Small intestine (tissue), 7 donors: ENCODE data around the gene RGS16. TPM values are rescaled to one million over a fixed set of nuclear protein-coding genes. Genes with fewer than 3 reads are reported as not detected.

Source experiments
- DNase-seq, 2 donors: peaks; one replicate each; pipeline versions ENCODE4 v3.0.0 to v3.0.0-alpha.2; 2013
- FAIRE-seq: peaks from 2 replicates; lab custom pipeline; 2012; peaks lifted over from hg19 to GRCh38; lab: Jason Lieb, UNC
- H3K27ac ChIP-seq, 3 donors: one replicate each; pipeline ENCODE4 v1.5.1; 2013; ENCODE audit warnings: low read length in 2 of 3, mild to moderate bottlenecking in 2 of 3, control low read depth in 1 of 3, inconsistent platforms in 1 of 3, low read depth in 1 of 3, moderate library complexity in 1 of 3
- H3K27me3 ChIP-seq, 3 donors: one replicate each; pipeline ENCODE4 v1.6.1; 2013; ENCODE audit warnings: low read length in 3 of 3, inconsistent platforms in 1 of 3; ENCODE audit not compliant: control insufficient read depth in 3 of 3, insufficient read depth in 3 of 3
- H3K36me3 ChIP-seq, 3 donors: one replicate each; pipeline ENCODE4 v1.6.1; 2013; ENCODE audit warnings: low read length in 3 of 3, inconsistent platforms in 1 of 3, low read depth in 1 of 3, mild to moderate bottlenecking in 1 of 3, moderate library complexity in 1 of 3; ENCODE audit not compliant: control insufficient read depth in 3 of 3, insufficient read depth in 2 of 3
- H3K4me1 ChIP-seq, 3 donors: one replicate each; pipeline ENCODE4 v1.6.1; 2013; ENCODE audit warnings: low read length in 2 of 3, inconsistent platforms in 1 of 3, low read depth in 1 of 3, mild to moderate bottlenecking in 1 of 3, moderate library complexity in 1 of 3; ENCODE audit not compliant: control insufficient read depth in 3 of 3, insufficient read depth in 2 of 3
- H3K4me3 ChIP-seq, 3 donors: one replicate each; pipeline ENCODE4 v1.5.1; 2013; ENCODE audit warnings: low read length in 3 of 3, control low read depth in 1 of 3, inconsistent platforms in 1 of 3, low read depth in 1 of 3, mild to moderate bottlenecking in 1 of 3, moderate library complexity in 1 of 3
- H3K9me3 ChIP-seq, 2 donors: one replicate each; pipeline ENCODE4 v1.6.1; 2013; ENCODE audit warnings: low read depth in 1 of 2, low read length in 1 of 2; ENCODE audit not compliant: control insufficient read depth in 2 of 2, insufficient read depth in 1 of 2
- WGBS, 3 donors: extraction: QIAGEN DNeasy Blood & Tissue Kit; methylation state at CpG; one replicate each; pipeline ENCODE4 v1.1.7; 2013; 5-methylcytosine and 5-hydroxymethylcytosine counted together
- polyA plus RNA-seq, 4 donors: library from polyadenylated mRNA; stranded (reverse) in 3 of 4; unstranded in 1 of 4; fragments of 200-250 nt in 3 of 4; fragments of 120-200 nt in 1 of 4; gene quantifications; one replicate each; pipeline versions ENCODE4 v1.2.1 to v1.2.3, GENCODE V29; 2013
- donor health status: healthy with polysubstance abuse.
- donor health status: control.
- donor health status: control.
- donor health status: Bipolar disorder and iron deficiency.
- donor health status: healthy.

RGS16 gene
- polyA plus RNA-seq, 4 donors, result 0.27 to 2.8 (median 0.88) TPM

DNA sequence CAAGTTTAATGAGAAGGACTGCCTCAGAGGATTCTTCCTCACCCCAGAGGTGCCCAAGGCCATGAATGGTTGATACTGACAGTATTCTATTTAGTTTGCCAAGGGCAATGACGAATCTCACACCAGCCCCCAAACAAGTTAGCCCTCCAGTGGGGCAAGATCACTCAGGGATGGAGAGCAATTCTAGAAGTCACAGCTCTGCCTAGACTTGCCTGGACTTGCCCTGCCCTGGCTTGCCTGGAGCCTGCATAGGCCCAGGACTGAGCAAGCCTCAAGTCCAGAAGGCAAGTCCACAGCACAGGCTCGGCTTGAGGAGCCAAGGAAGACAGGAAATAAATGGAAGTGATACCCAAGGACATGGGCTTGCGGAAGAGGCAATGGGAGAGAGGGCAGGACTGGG lies 39.5 kb upstream of the RGS16 start:
- Histone ChIP-seq H3K27me3 (no peaks in the 10 kb centered on the region), H3K9me3 (no peaks in the 10 kb centered on the region), H3K4me3 (no peak overlapping the region), H3K4me1 (no peaks in the 10 kb centered on the region), H3K36me3 (no peaks in the 10 kb centered on the region), H3K27ac (no peak overlapping the region)
- WGBS, 3 donors, result 87 to 92% (median 91%) methylated on average over 3 of the region's 3 CpGs
- FAIRE-seq (no peak), DNase-seq (no peak)

DNA sequence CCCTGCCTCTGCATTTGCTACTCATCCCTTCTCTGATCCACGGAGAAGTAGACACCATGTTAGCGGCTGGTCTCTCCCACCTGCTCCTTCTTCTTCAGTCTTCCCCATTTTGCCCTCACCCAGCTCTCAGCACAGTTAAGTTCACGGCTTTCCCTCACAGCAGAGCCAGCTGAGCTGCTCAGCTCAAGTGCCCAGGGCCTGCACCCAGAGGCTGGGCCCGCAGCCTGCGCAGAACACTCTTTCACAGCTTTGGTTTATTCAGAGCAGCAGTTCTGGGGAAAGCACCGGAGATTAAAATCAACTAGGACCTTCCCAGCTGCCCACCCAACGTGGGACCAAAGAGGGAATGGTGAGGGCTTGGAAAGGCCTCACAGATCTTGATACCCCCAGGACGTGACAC lies 38.3 kb upstream of the RGS16 start:
- H3K27ac ChIP-seq, result no peak overlapping the region
- no peaks in the 10 kb centered on the region for H3K9me3 ChIP-seq
- no peaks in the 10 kb centered on the region for H3K27me3 ChIP-seq
- DNase-seq (no peak), FAIRE-seq (no peak)
- no peaks in the 10 kb centered on the region for H3K4me1 ChIP-seq
- H3K4me3 ChIP-seq, result no peak overlapping the region
- 91 to 94% (median 94%) methylated on average over 8 of the region's 8 CpGs for WGBS, 3 donors
- H3K36me3 ChIP-seq, result no peaks in the 10 kb centered on the region

DNA sequence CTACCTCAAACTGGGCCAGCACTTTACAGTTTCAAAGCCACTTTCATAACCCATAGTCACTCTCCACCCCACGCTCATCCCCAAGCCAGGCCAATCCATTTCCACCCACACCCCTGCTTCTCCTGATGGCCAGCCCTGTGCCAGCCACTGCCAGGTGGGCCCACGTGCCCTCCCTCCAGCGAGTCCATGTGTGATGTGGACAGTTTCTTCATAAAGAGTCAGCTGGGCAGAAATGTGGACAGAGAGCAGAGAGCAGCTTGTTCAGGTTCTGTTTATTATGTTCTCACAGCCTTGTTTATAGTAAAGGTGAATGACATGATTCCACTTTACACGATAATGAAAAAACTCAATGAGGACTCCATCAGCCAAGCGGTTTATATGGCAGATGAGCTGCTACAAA lies 37.4 kb upstream of the RGS16 start:
- H3K4me3 ChIP-seq, result no peak overlapping the region
- H3K27me3 ChIP-seq, result no peaks in the 10 kb centered on the region
- no peaks in the 10 kb centered on the region for H3K4me1 ChIP-seq
- DNase-seq (no peak), FAIRE-seq (no peak)
- no peaks in the 10 kb centered on the region for H3K9me3 ChIP-seq
- WGBS, 3 donors, result 84 to 90% (median 87%) methylated on average over 5 of the region's 5 CpGs
- no peak overlapping the region for H3K27ac ChIP-seq
- H3K36me3 ChIP-seq, result no peaks in the 10 kb centered on the region

DNA sequence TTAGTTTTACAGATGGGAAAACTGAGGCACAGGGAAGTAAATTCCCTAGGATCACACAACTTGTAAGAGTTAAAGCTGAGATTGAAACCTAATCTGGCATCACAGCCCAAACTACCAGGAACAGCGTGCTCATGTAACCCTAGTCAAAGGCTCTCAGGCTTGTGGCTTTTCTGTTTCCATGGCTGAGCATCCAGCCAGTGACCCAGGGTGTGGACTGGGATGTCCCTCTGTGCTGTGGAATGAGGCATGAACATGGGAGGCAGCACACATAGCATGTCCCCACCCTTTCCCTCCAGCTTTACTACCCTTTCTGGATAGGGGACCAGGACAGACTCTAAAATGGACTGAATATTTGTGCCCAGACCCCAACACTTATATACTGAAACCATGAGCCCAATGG lies 35.1 kb upstream of the RGS16 start:
- DNase-seq (no peak), FAIRE-seq (no peak)
- 83 to 100% (median 100%) methylated on average over 1 of the region's 1 CpG for WGBS, 3 donors
- Histone ChIP-seq H3K27me3 (no peaks in the 10 kb centered on the region), H3K4me3 (no peak overlapping the region), H3K9me3 (no peaks in the 10 kb centered on the region), H3K36me3 (no peaks in the 10 kb centered on the region), H3K27ac (no peak overlapping the region), H3K4me1 (no peaks in the 10 kb centered on the region)

DNA sequence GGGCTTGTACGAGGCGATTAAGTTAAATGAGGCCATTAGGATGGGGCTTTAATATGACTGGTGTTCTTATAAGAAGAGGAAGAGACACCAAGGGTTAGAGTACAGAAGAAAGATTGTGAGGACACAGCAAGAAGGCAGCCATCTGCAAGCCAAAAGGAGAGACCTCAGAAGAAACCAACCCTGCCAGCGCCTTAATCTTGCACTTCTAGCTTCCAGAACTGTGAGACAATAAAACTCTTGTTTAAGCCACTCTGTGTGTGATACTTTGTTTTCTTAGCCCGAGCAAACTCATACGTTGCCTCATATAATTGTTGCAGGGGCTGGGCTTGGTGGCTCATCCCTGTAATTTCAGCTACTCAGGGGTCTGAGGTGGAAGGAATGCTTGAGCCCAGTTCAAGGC lies 33.6 kb upstream of the RGS16 start:
- FAIRE-seq, result no peak
- DNase-seq, result no peak
- Histone ChIP-seq H3K27ac (no peak overlapping the region), H3K27me3 (no peaks in the 10 kb centered on the region), H3K36me3 (no peaks in the 10 kb centered on the region), H3K4me3 (no peak overlapping the region), H3K4me1 (no peaks in the 10 kb centered on the region), H3K9me3 (no peaks in the 10 kb centered on the region)
- 68 to 83% (median 79%) methylated on average over 5 of the region's 5 CpGs for WGBS, 3 donors

DNA sequence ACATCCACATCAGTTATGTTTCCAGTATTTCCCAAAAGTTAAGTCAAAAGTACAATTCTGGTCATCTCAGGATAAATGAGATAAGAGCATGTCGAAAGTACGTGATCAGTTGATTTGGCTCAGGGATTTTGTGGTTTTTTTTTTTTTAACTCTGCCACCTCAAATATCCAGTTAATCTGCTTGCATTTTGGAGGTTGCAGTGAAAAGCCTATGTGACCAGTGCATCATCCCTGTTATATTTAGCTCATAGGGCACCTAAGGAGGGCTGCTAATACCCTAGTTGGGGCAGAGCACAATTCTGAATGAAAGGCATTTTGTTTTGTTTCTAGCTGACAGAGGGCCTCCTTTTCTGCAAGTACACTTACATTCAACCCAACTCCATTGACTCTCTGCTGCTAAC lies 31.7 kb upstream of the RGS16 start:
- WGBS, 3 donors, result 75% methylated on average over 2 of the region's 2 CpGs
- H3K9me3 ChIP-seq, result no peaks in the 10 kb centered on the region
- no peaks in the 10 kb centered on the region for H3K36me3 ChIP-seq
- no peak overlapping the region for H3K27ac ChIP-seq
- H3K4me3 ChIP-seq, result no peak overlapping the region
- no peaks in the 10 kb centered on the region for H3K27me3 ChIP-seq
- DNase-seq, result no peak
- H3K4me1 ChIP-seq, result no peaks in the 10 kb centered on the region
- FAIRE-seq, result no peak

DNA sequence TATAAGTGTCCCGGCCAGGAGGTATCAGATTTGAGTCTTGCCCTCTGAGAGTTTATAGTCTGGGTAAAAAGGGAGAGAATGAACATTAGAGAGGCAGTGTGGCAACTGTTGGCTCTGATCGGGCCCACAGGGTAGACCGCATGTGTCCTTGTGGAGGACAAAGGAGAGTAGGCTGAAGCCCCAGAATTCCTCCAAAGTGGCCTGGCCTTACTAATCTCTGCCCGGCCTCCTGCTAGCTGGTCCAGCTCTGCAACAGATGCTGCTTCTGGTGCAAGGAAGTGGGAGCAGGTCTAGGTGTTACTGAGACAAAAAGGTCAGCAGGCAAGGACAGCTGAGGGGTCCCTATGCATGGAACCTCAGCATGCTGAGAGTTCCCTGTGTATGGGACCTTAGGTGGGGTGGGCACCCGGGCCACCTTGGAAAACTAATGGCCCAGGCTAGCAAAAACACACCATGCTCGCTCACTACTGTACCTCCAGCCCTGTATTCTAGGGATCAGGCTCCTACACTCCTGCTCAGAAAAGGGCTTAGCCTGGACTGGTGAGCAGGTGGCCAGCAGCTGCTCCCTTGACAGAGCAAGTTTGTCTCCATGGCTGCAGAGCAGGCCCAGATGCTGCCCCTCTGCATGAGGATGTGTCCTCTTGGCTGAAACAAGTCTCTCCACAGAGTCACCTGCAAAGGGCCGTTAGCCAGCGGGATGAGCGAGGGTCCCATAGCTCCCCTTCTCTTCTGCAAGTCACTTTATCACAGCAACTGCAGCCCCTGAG lies 30.3 kb upstream of the RGS16 start:
- DNase-seq, result no peak
- 87 to 91% (median 87%) methylated on average over 9 of the region's 9 CpGs for WGBS, 3 donors
- H3K4me3 ChIP-seq, result no peak overlapping the region

DNA sequence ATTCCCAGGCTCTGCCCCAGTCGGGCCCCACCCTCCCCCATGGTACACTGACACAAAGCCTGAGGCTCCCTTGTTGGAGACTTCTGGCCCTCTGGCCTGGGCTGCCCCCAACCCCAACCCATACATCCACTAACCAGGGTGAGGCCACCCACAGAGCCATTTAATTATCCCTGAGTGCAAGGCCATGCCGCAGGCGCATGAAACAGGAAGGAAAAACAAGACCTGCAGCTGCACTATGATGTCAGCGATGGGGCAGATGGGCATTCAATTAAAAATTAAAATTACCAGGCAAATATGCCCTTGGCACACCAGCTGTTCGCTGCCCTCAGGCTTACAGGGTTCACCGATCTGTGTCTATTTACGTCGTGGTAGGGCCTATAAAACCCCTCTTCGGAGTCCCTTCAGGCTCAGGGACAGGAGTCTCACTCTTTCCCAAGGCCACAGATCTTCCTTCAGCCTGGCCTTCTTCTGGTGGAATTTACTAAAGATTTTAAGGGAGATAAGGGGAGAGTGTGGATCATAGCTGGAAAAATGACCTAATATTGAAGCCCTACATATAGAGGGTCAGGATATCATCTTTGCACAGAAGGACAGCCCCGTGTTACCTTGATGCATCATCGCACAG lies 29.6 kb upstream of the RGS16 start:
- no peaks in the 10 kb centered on the region for H3K9me3 ChIP-seq
- H3K4me1 ChIP-seq, result peaks cover 0 to 3% (median 0%) of the 10 kb centered on the region in 3 donors
- peak overlapping the region in 1 of 3 donors; percentile 27 for H3K27ac ChIP-seq
- 29 to 64% (median 50%) methylated on average over 11 of the region's 11 CpGs for WGBS, 3 donors
- no peak overlapping the region for H3K4me3 ChIP-seq
- H3K36me3 ChIP-seq, result no peaks in the 10 kb centered on the region
- FAIRE-seq (no peak), DNase-seq (peak; percentile 18 to 47)
- H3K27me3 ChIP-seq, result no peaks in the 10 kb centered on the region

More for the DNA sequence above, 30.3 kb upstream of the RGS16 start:
- peaks cover 0 to 3% (median 0%) of the 10 kb centered on the region in 3 donors for H3K4me1 ChIP-seq
- no peak for FAIRE-seq
- no peaks in the 10 kb centered on the region for H3K9me3 ChIP-seq
- H3K27me3 ChIP-seq, result no peaks in the 10 kb centered on the region
- H3K27ac ChIP-seq, result no peak overlapping the region
- H3K36me3 ChIP-seq, result no peaks in the 10 kb centered on the region
